Keratinocyte (primary cell): Measurements from ENCODE around the gene HMGCS2.

ENCODE experiments used
- EZH2 ChIP-seq: IDR thresholded peaks from one replicate; pipeline ENCODE4 v1.6.1; 2012; ENCODE audit warnings: inconsistent platforms, mild to moderate bottlenecking, low read length, moderate library complexity
- TF ChIP-seq, protein P1 (sequence below), 3 experiments: IDR thresholded peaks in 1 of 3; conservative IDR thresholded peaks in 1 of 3; optimal IDR thresholded peaks in 1 of 3; 2 replicates in 2 of 3; 3 replicates in 1 of 3; pipeline versions ENCODE3 to v1.5.1; 2011; ENCODE audit warnings: low read length in 3 of 3, mild to moderate bottlenecking in 3 of 3, moderate library complexity in 2 of 3, control low read depth in 1 of 3, inconsistent platforms in 1 of 3; ENCODE audit not compliant: insufficient read depth in 2 of 3; ENCODE audit errors: extremely low read depth in 1 of 3

DNA sequence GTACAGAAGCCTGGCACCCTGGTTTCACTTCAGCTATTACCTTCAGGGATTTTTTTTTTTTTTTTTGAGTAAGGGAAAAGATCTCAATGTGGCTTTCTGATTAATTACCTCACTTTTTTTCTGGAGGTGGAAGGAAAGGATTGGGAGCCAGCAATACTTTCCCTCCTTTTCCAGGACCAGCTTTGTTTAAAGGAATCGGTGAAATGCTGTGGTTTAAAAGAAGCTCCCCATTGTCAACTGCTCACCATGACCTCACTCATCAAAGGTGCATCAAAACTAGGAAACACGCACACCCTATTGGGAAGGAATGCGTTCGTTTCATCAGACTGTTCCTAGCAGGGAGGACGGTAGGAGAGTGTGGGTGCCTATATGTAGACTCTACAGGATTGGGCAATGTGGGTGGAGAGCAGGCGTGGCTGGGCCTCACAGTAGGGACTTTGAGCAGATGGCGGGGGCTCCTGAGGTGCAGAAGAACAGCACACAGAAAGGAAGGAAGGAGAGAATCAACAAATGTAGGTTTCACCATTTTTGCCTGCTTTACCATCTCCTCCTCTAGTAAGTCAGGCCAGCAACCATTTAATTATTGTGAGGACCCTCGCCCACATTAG is 44.0 kb downstream of the HMGCS2 start:
- TF ChIP-seq, protein P1, sequence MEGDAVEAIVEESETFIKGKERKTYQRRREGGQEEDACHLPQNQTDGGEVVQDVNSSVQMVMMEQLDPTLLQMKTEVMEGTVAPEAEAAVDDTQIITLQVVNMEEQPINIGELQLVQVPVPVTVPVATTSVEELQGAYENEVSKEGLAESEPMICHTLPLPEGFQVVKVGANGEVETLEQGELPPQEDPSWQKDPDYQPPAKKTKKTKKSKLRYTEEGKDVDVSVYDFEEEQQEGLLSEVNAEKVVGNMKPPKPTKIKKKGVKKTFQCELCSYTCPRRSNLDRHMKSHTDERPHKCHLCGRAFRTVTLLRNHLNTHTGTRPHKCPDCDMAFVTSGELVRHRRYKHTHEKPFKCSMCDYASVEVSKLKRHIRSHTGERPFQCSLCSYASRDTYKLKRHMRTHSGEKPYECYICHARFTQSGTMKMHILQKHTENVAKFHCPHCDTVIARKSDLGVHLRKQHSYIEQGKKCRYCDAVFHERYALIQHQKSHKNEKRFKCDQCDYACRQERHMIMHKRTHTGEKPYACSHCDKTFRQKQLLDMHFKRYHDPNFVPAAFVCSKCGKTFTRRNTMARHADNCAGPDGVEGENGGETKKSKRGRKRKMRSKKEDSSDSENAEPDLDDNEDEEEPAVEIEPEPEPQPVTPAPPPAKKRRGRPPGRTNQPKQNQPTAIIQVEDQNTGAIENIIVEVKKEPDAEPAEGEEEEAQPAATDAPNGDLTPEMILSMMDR (optimal IDR thresholded peaks at IDR 0.05 in 1 of 3, IDR thresholded peaks at IDR 0.05 in 1 of 3, conservative IDR thresholded peaks at IDR 0.05 in 1 of 3; ENCODE audit: extremely low read depth in 1 of 3, insufficient read depth in 2 of 3, low read length in 3 of 3): no peak
- TF ChIP-seq EZH2: no peak
